ENCODE results near the gene BDP1.
"Not testable (repeated sequence)": the region's sequence is repeated elsewhere in the genome, so short reads cannot be mapped to it uniquely, and the experiment has no call there.

DNA sequence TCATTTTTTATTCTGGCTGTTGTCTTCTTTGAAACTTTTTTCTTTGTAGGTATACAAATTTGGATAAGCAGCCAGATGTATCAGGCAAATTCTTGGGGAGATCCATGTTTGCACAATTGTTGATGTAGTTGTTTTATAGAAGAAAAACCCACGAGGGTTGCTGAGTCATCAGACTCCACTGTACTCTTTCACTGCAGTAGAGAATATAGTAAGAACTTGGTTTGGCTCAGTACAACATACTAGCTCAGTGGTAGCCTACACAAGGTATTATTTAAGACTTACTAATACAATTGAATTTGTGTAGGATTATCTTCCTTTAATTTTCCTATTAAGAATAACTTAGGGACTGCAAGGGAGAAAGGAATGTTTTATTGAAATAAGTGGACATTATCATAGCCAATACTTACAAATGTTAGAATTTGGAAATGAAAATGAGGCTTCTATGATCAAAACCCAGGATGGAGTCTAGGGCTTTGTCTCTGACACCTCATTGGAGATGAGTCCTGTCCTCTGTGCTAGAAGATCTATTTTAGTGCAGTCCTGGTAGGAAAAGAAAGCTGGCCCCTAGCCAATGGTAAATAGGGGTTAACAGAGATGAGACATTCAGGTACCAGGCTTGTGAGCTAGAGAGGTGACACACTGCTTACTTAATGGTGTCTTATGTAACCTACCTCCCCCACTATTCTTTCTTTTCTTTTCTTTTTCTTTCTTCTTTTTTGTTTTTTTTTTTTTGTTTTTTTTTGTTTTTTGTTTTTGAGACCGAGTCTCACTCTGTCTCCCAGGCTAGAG, 28.6 kb upstream of the BDP1 start:
- TF ChIP-seq, protein P1, sequence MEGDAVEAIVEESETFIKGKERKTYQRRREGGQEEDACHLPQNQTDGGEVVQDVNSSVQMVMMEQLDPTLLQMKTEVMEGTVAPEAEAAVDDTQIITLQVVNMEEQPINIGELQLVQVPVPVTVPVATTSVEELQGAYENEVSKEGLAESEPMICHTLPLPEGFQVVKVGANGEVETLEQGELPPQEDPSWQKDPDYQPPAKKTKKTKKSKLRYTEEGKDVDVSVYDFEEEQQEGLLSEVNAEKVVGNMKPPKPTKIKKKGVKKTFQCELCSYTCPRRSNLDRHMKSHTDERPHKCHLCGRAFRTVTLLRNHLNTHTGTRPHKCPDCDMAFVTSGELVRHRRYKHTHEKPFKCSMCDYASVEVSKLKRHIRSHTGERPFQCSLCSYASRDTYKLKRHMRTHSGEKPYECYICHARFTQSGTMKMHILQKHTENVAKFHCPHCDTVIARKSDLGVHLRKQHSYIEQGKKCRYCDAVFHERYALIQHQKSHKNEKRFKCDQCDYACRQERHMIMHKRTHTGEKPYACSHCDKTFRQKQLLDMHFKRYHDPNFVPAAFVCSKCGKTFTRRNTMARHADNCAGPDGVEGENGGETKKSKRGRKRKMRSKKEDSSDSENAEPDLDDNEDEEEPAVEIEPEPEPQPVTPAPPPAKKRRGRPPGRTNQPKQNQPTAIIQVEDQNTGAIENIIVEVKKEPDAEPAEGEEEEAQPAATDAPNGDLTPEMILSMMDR (IDR thresholded peaks at IDR 0.05 in 4 of 5, conservative IDR thresholded peaks at IDR 0.05 in 1 of 5) = not testable (repeated sequence)
- TF ChIP-seq POLR2A (IDR thresholded peaks at IDR 0.05) = not testable (repeated sequence)
